Activated naive CD4-positive, alpha-beta T cell treated with anti-CD3 and anti-CD28 coated beads for 36 hours (primary cell): Measurements from ENCODE around the gene SOWAHD. TPM values are rescaled to one million over a fixed set of nuclear protein-coding genes. Genes with fewer than 3 reads are reported as not detected.
"Not testable (repeated sequence)": the region's sequence is repeated elsewhere in the genome, so short reads cannot be mapped to it uniquely, and the experiment has no call there.

Experiments
- CTCF ChIA-PET: fragments of 350-600 bp; sonication (Branson Sonifier 250); formaldehyde crosslinking; loops from one replicate; lab custom pipeline; 2021; ENCODE audit warnings: antibody characterized with exemption; lab: Charles Lee
- DNase-seq: peaks from one replicate; pipeline ENCODE4 v3.0.0-alpha.2; 2020
- H3K27ac Mint-ChIP-seq: one replicate; pipeline ENCODE4 v1.8.0; 2021; ENCODE audit warnings: mild to moderate bottlenecking, mixed read lengths
- H3K27me3 Mint-ChIP-seq: one replicate; pipeline ENCODE4 v1.8.0; 2021; ENCODE audit warnings: low read depth, mixed read lengths
- H3K36me3 Mint-ChIP-seq: one replicate; pipeline ENCODE4 v1.8.0; 2021; ENCODE audit warnings: low read depth, mixed read lengths
- H3K4me1 Mint-ChIP-seq: one replicate; pipeline ENCODE4 v1.8.0; 2021; ENCODE audit warnings: low read depth, mixed read lengths
- H3K4me3 Mint-ChIP-seq: one replicate; pipeline ENCODE4 v1.8.0; 2021; ENCODE audit warnings: mild to moderate bottlenecking, moderate library complexity, mixed read lengths
- H3K9me3 Mint-ChIP-seq: one replicate; pipeline ENCODE4 v1.8.0; 2021; ENCODE audit warnings: mixed read lengths
- intact Hi-C: fragments of 100-400 bp; cut with micrococcal nuclease; formaldehyde crosslinking; loops from one replicate; pipeline ENCODE4 v1.15.1; 2023
- total RNA-seq, 2 experiments: library from RNA; stranded (reverse); gene quantifications; one replicate each; pipeline ENCODE4 v1.2.3, GENCODE V29; 2021

The SOWAHD gene
- total RNA-seq, 2 experiments from 2014 or later = 0.30 TPM; not detected in 1

DNA sequence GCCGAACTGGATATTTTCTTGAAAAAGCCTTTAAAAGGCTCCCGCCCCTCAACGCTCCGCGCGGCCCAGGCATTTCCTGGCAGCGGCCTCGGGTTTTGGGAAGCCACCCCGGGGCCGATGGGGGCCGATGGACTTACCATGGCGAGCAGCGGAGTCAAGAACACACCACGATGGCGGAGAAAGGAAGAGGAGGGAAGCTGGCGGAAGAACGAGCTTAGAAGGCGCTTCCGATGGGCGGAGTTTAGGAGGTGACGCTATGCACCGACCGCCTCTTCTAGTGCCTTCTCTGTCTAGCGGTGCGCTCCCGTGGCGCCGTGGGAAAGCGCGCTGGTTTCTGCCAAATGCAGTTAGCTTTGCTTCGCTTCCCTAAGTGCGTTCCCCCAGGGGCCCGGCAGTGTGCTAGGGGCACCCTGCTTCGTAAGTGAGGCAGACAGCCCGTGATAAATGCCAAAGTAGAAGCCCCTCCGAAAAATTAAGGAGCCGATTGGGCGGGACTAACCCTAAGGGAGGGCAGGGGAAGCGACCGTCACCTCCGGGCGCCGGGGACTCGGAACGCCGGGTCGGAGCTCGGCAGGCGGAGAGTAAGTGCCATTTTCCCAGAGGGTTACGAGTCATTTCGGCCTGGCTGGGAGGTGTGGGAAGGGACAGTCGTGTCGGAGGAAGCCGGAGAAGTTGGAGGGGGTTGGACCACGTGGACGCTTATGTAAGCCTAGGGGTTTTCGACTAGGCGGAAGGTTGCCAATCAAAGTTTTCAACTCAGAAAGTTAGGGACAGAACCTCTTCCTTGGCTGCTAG, 33.2 kb downstream of the SOWAHD start, which contains the start of gene RPL39:
TSS of gene RPL39 (minus strand) at position 194 of the 795 bp plus-strand sequence. CDS start at position 140, 54 bp downstream.
- Mint-ChIP-seq H3K36me3 (peaks cover 42% of the 10 kb centered on the region), H3K4me3 (peak within 1 kb of the TSS; percentile 86), H3K27me3 (no peaks in the 10 kb centered on the region), H3K27ac (peak within 1 kb of the TSS; percentile 95), H3K4me1 (peaks cover 29% of the 10 kb centered on the region), H3K9me3 (no peaks in the 10 kb centered on the region)
- intact Hi-C loops = loop anchor here (1.0 to 5.0 kb wide), 12 partner anchors 30 to 323 kb away; partner anchors contain the start of genes NDUFA1, NKAP, NKRF and RNF113A
- peak; percentile 82 for DNase-seq
- CTCF ChIA-PET = interaction anchor here (1.4 to 1.9 kb wide), 3 partner anchors 61 to 96 kb away, joined by 3 to 4 read pairs (median 3); partner anchors contain the start of gene UPF3B

DNA sequence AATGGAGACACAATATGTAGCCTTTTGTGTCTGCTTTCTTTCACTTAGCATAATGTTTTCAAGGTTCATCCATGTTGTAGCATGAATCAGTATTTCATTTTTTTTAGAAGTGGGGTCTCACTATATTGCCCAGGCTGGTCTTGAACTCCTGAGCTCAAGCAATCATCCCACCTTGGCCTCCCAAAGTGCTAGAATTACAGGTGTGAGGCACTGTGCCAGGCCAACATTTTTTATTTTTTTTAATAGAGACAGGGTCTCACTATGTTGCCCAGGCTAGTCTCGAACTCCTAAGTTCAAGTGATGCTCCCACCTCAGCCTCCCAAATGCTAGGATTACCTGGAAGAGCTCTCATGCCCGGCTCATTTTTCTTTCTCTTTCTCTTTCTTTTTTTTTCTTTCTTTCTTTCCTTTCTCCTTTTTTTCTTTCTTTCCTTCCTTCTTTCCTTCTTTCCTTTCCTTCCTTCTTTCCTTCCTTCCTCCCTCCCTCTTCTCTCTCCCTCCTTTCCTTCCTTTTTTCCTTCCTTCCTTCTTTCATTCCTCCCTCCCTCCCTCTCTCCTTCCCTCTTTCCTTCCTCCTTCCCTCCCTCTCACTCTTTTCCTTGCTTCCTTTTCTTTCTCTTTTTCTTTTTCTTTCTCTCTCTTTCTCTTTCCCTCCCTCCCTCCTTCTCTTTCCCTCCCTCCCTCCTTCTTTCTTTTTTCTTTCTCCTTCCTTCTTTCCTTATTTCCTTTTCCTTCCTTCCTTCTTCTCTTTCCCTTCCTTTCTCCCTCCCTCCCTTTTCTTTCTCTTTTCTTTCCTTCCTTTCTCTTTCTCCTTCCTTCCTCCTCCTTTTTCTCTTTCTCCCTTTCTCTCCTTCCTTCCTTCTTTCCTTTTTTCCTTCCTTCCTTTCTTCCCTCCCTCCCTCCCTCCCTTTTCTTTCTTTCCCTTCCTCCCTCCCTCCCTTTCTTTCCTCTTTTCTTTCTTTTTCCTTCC, 43.1 kb downstream of the SOWAHD start:
- Mint-ChIP-seq H3K27ac (no peak overlapping the region), H3K27me3 (no peaks in the 10 kb centered on the region), H3K4me1 (no peaks in the 10 kb centered on the region), H3K9me3 (no peaks in the 10 kb centered on the region), H3K4me3 (no peak overlapping the region), H3K36me3 (peaks cover 4% of the 10 kb centered on the region)
- intact Hi-C loops = no loop called here
- DNase-seq = no peak
- CTCF ChIA-PET = no interaction called here

DNA sequence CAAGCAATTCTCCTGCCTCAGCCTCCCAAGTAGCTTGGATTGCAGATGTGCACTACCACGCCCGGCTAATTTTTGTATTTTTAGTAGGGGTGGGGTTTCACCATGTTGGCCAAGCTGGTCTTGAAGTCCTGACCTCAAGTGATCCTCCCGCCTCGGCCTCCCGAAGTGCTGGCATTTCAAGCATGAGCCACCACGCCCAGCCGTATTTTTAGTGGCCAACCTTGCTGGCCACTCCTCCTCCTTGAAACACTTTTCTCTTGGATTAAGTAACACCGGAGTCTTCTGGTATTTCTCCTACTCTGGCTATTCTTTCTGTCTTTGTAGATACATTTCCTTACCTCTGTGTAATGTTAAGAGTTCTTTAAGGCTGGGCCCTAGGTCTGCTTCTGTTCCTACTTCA, 44.2 kb downstream of the SOWAHD start:
- H3K27ac Mint-ChIP-seq = no peak overlapping the region

DNA sequence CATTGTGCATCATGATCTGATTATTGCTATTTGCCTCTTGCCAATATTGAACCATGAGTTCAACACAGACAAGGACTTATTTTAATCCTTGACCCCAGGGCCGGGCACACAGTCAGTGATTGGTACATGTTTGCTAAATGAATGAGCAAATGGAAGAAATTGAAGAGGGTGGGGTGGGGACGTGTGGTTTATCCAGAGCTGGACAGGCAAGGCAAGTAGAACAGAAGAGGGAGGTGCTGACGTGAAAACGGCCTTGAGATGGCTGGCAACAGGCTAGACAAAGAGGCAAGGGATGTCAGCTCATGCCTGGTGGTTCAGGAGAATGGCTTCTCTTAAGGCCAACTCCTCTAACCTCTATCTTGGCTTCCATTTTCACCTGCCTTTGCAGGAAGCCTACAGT, 50.1 kb downstream of the SOWAHD start:
- CTCF ChIA-PET = not testable (repeated sequence)

More for the DNA sequence above, 44.2 kb downstream of the SOWAHD start:
- H3K4me3 Mint-ChIP-seq = no peak overlapping the region
- DNase-seq = no peak
- H3K9me3 Mint-ChIP-seq = no peaks in the 10 kb centered on the region
- no peaks in the 10 kb centered on the region for H3K4me1 Mint-ChIP-seq
- CTCF ChIA-PET = no interaction called here
- H3K36me3 Mint-ChIP-seq = peaks cover 4% of the 10 kb centered on the region
- intact Hi-C loops = no loop called here
- no peaks in the 10 kb centered on the region for H3K27me3 Mint-ChIP-seq

DNA sequence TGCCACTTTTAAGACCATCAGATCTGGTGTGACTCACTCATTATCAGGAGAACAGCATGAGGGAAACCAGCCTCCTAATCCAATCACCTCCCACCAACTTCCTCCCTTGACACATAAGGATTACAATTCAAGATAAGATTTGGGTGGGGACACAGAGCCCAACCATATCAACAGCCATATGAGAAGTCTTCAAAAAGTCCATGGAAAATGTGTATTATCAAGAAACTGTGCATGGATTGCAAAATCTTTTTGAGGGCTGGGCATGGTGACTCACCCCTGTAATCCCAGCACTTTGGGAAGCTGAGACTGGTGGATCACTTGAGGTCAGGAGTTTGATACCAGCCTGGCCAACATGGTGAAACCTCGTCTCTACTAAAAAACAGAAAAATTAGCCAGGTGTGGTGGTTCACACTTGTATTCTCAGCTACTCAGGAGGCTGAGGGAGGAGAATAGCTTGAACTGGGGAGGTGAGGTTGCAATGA, 50.8 kb downstream of the SOWAHD start:
- no peaks in the 10 kb centered on the region for H3K9me3 Mint-ChIP-seq

More for the DNA sequence above, 50.1 kb downstream of the SOWAHD start:
- H3K9me3 Mint-ChIP-seq, H3K27me3 Mint-ChIP-seq, H3K4me1 Mint-ChIP-seq, intact Hi-C loops, H3K36me3 Mint-ChIP-seq, H3K4me3 Mint-ChIP-seq, H3K27ac Mint-ChIP-seq, DNase-seq: not testable (repeated sequence)

More for the DNA sequence above, 50.8 kb downstream of the SOWAHD start:
- H3K4me1 Mint-ChIP-seq = no peaks in the 10 kb centered on the region
- no peak overlapping the region for H3K4me3 Mint-ChIP-seq
- H3K27ac Mint-ChIP-seq = no peak overlapping the region
- intact Hi-C loops = no loop called here
- CTCF ChIA-PET = no interaction called here
- peaks cover 2% of the 10 kb centered on the region for H3K36me3 Mint-ChIP-seq
- no peaks in the 10 kb centered on the region for H3K27me3 Mint-ChIP-seq
- DNase-seq = no peak

Other genes with a start within 250 kb of the SOWAHD start
- 10 to 100 TPM; 19.6 to 20.7 TPM for gene STEEP1, start 193.2 kb upstream of the SOWAHD start, total RNA-seq
- gene UBE2A, start 184.0 kb upstream of the SOWAHD start, total RNA-seq = 10 to 100 TPM; 46.1 to 49.8 TPM
- 10 to 100 TPM; 15.8 to 17.0 TPM for gene NKRF, start 152.2 kb upstream of the SOWAHD start, total RNA-seq
- gene SEPTIN6, start 65.4 kb upstream of the SOWAHD start, total RNA-seq = 100 to 1,000 TPM; 137 to 143 TPM
- gene RPL39, start 33.0 kb downstream of the SOWAHD start, total RNA-seq = 1,000 to 10,000 TPM; 3,049 to 3,109 TPM
- 10 to 100 TPM; 21.5 to 22.2 TPM for gene UPF3B, start 94.4 kb downstream of the SOWAHD start, total RNA-seq
- gene RNF113A, start 113.1 kb downstream of the SOWAHD start, total RNA-seq = 10 to 100 TPM; 20.8 to 22.0 TPM
- 100 to 1,000 TPM; 105 to 107 TPM for gene NDUFA1, start 113.2 kb downstream of the SOWAHD start, total RNA-seq
- gene AKAP14, start 137.3 kb downstream of the SOWAHD start, total RNA-seq = not detected
- gene NKAP, start 185.2 kb downstream of the SOWAHD start, total RNA-seq = 10 to 100 TPM; 12.3 to 12.7 TPM